HepG2 (cell line): ENCODE measurements around the gene RPTOR. TPM values are rescaled to one million over a fixed set of nuclear protein-coding genes. Genes with fewer than 3 reads are reported as not detected.

Experiments used
- ARID2 ChIP-seq: sonication (generic); formaldehyde crosslinking; IDR thresholded peaks from 2 replicates; pipeline ENCODE4 v1.8.1; 2022; ENCODE audit warnings: mild to moderate bottlenecking, missing genetic modification reagents, borderline replicate concordance
- CTCF ChIP-seq: sonication (generic); formaldehyde crosslinking; IDR thresholded peaks from 2 replicates; pipeline ENCODE4 v1.5.0; 2020; ENCODE audit warnings: mild to moderate bottlenecking, missing genetic modification reagents, moderate library complexity
- DNMT1 ChIP-seq: sonication (generic); formaldehyde crosslinking; IDR thresholded peaks from 2 replicates; pipeline ENCODE4 v1.5.1; 2020; ENCODE audit warnings: mild to moderate bottlenecking, missing genetic modification reagents
- EHMT2 ChIP-seq: fragments of 200-600 bp; sonication (generic); IDR thresholded peaks from 2 replicates; pipeline ENCODE4 v1.7.0; 2017; ENCODE audit warnings: antibody characterized with exemption, low read depth, low read length, borderline replicate concordance
- FOXC1 ChIP-seq: sonication (generic); formaldehyde crosslinking; IDR thresholded peaks from 2 replicates; pipeline ENCODE4 v1.8.0; 2022; ENCODE audit warnings: mild to moderate bottlenecking, missing genetic modification reagents, borderline replicate concordance
- PHF5A ChIP-seq: IDR thresholded peaks from one replicate; pipeline ENCODE4 v1.6.1; 2018; ENCODE audit warnings: low read depth, missing genetic modification reagents; ENCODE audit not compliant: unreplicated experiment
- POGK ChIP-seq: sonication (generic); formaldehyde crosslinking; conservative IDR thresholded peaks from 2 replicates; pipeline ENCODE4 v1.8.0; 2022; ENCODE audit warnings: mild to moderate bottlenecking, moderate library complexity, missing genetic modification reagents
- SOX6 ChIP-seq, 2 experiments: fragments of 450-650 bp in 1 of 2; sonication (generic) in 1 of 2; formaldehyde crosslinking in 1 of 2; IDR thresholded peaks; 2 replicates each; pipeline versions ENCODE4 v1.4.0 to v1.6.1; 2017 to 2020; ENCODE audit warnings: antibody characterized with exemption in 1 of 2, mild to moderate bottlenecking in 1 of 2, missing genetic modification reagents in 1 of 2
- STAG1 ChIP-seq: sonication (generic); formaldehyde crosslinking; IDR thresholded peaks from 2 replicates; pipeline ENCODE4 v1.4.0; 2020; ENCODE audit warnings: missing genetic modification reagents
- ZNF317 ChIP-seq: sonication (generic); formaldehyde crosslinking; IDR thresholded peaks from 2 replicates; pipeline ENCODE4 v1.5.0; 2020; ENCODE audit warnings: mild to moderate bottlenecking, missing genetic modification reagents
- ZNF605 ChIP-seq: sonication (generic); formaldehyde crosslinking; IDR thresholded peaks from 2 replicates; pipeline ENCODE4 v1.8.0; 2022; ENCODE audit warnings: mild to moderate bottlenecking, missing genetic modification reagents
- ZNF687 ChIP-seq: sonication (generic); formaldehyde crosslinking; IDR thresholded peaks from 2 replicates; pipeline ENCODE4 v1.5.1; 2020; ENCODE audit warnings: mild to moderate bottlenecking, missing genetic modification reagents, moderate library complexity
- ZNF770 ChIP-seq: sonication (generic); formaldehyde crosslinking; IDR thresholded peaks from 2 replicates; pipeline ENCODE4 v1.5.0; 2020; ENCODE audit warnings: mild to moderate bottlenecking, missing genetic modification reagents
- ZNF784 ChIP-seq: sonication (generic); formaldehyde crosslinking; IDR thresholded peaks from 2 replicates; pipeline ENCODE4 v1.5.1; 2020; ENCODE audit warnings: missing genetic modification reagents, mild to moderate bottlenecking, borderline replicate concordance
- polyA plus RNA-seq, 8 experiments: library from polyadenylated mRNA; depleted of rRNA in 3 of 8; stranded (reverse) in 7 of 8; unstranded in 1 of 8; fragments of >200 nt; fragmentation: Illumina TruSeq in 4 of 8; extraction: Trizol in 4 of 8; gene quantifications; 2 replicates each; pipeline versions ENCODE4 v1.2.1 to v1.2.3, GENCODE V29; 2011 to 2016; ENCODE audit warnings: low read depth in 4 of 8, missing spikeins in 1 of 8, mixed read lengths in 1 of 8; ENCODE audit not compliant: insufficient read depth in 1 of 8
- total RNA-seq, 5 experiments: library from RNA; depleted of rRNA; stranded (reverse); fragments of >200 nt; fragmentation: Illumina TruSeq; extraction: Trizol; gene quantifications; 2 replicates each; pipeline ENCODE4 v1.2.3, GENCODE V29; 2016; ENCODE audit warnings: low read depth in 1 of 5

RPTOR gene
- total and polyA plus RNA-seq, 2 of the 13 experiments (the other 11 are each of a cell fraction or from before 2014, with no cell fraction given) = 6.6 to 25.3 TPM

- peak; percentile 53 for TF ChIP-seq CTCF
- no peak for TF ChIP-seq ZNF687 (CRISPR knock-in tag)
- no peak for TF ChIP-seq EHMT2
- TF ChIP-seq ZNF605 = no peak
- no peak for TF ChIP-seq FOXC1
- TF ChIP-seq ZNF770 = no peak
- no peak for TF ChIP-seq SOX6 (IDR thresholded peaks at IDR 0.05)
- TF ChIP-seq SOX6 (CRISPR knock-in tag; IDR thresholded peaks at IDR 0.05) = no peak
- no peak for TF ChIP-seq DNMT1 (CRISPR knock-in tag)
- no peak for TF ChIP-seq ZNF784 (CRISPR knock-in tag)
- no peak for TF ChIP-seq ZNF317 (CRISPR knock-in tag)
- no peak for TF ChIP-seq PHF5A (CRISPR knock-in tag)
- TF ChIP-seq POGK (CRISPR knock-in tag) = no peak
- no peak for TF ChIP-seq ARID2
- peak; percentile 36; the same call in 1 of the 2 replicates for TF ChIP-seq STAG1 (CRISPR knock-in tag)
Measured at GRCh38 chr17:80899402-80900268, 355.0 kb downstream of the RPTOR start (continued).
